CD4-positive, alpha-beta T cell treated with Interferon alpha-2 for 1 hour (primary cell): ENCODE data around the gene FAM181A.

Experiments used
- DNase-seq, 2 donors: peaks; one replicate each; pipeline ENCODE4 v3.0.0-alpha.2; 2020 to 2022

FAM181A gene

GRCh38 chr14:93905623-93906022 is 21.5 kb upstream of the FAM181A start:
- DNase-seq, result no peak

- DNase-seq, result peak; percentile 18 to 56
These were observed 20.5 kb upstream of the FAM181A start for GRCh38 chr14:93906341-93907329.

- no peak for DNase-seq
These were observed 17.6 kb upstream of the FAM181A start for GRCh38 chr14:93909429-93910128.

- DNase-seq, result no peak
These were observed 15.0 kb upstream of the FAM181A start for GRCh38 chr14:93911975-93912615.

- no peak for DNase-seq
These were observed 14.4 kb upstream of the FAM181A start for GRCh38 chr14:93912782-93913181.

GRCh38 chr14:93914278-93914677 is 12.9 kb upstream of the FAM181A start:
- DNase-seq, result no peak

- no peak for DNase-seq
These were observed 12.0 kb upstream of the FAM181A start for GRCh38 chr14:93915070-93915705.

- no peak for DNase-seq
These were observed 11.3 kb upstream of the FAM181A start for GRCh38 chr14:93915800-93916199.

GRCh38 chr14:93916498-93916897 is 10.6 kb upstream of the FAM181A start:
- no peak for DNase-seq

GRCh38 chr14:93917141-93917540 is 10.0 kb upstream of the FAM181A start:
- no peak for DNase-seq

GRCh38 chr14:93921001-93921806 is 5.9 kb upstream of the FAM181A start:
- DNase-seq, result no peak

- DNase-seq, result no peak
These were observed 3.5 kb upstream of the FAM181A start for GRCh38 chr14:93923626-93924025.

GRCh38 chr14:93924592-93925355 is 2.4 kb upstream of the FAM181A start:
- DNase-seq, result no peak

- DNase-seq, result no peak
These were observed 1.7 kb upstream of the FAM181A start for GRCh38 chr14:93925374-93925895.

GRCh38 chr14:93926245-93926872 is 785 bp upstream of the FAM181A start:
- no peak for DNase-seq

- no peak for DNase-seq
These were observed 629 bp downstream of the FAM181A start for GRCh38 chr14:93927800-93928145.

GRCh38 chr14:93928184-93929047 is 1.3 kb downstream of the FAM181A start:
- no peak for DNase-seq

GRCh38 chr14:93929048-93929535 is 1.9 kb downstream of the FAM181A start:
- DNase-seq, result no peak

- no peak for DNase-seq
These were observed 2.5 kb downstream of the FAM181A start for GRCh38 chr14:93929657-93930056.
